Naive thymus-derived CD8-positive, alpha-beta T cell (primary cell): ENCODE data around the gene KCNS1. TPM values are rescaled to one million over a fixed set of nuclear protein-coding genes. Genes with fewer than 3 reads are reported as not detected.
A peak's percentile ranks its signal among the peaks of the same experiment; 100 is the strongest.

Source experiments
- ATAC-seq, 2 donors: fragments of 150-1000 bp; cut with Tn5 transposase in 1 of 2; sonication (Bioruptor Pico), chemical (Tn5 transposase) in 1 of 2; 1 replicate in 1 of 2; 2 replicates in 1 of 2; pipeline ENCODE4 v1.10.0; 2021; ENCODE audit warnings: mild to moderate bottlenecking in 2 of 2, moderate library complexity in 2 of 2
- POLR2A ChIA-PET: fragments of 350-600 bp; sonication (Branson Sonifier 250); formaldehyde crosslinking; loops from one replicate; lab custom pipeline; 2021; ENCODE audit warnings: antibody characterized with exemption; lab: Charles Lee
- DNase-seq, 10 donors: peaks; one replicate each; pipeline versions ENCODE4 v3.0.0 to v3.0.0-alpha.2; 2020 to 2022
- H3K27ac Mint-ChIP-seq, 10 donors: one replicate each; pipeline ENCODE4 v1.8.0; 2020 to 2022; ENCODE audit warnings: mild to moderate bottlenecking in 10 of 10, mixed read lengths in 10 of 10, moderate library complexity in 4 of 10, inconsistent platforms in 1 of 10
- H3K27me3 Mint-ChIP-seq, 5 donors: one replicate each; pipeline ENCODE4 v1.8.0; 2021 to 2022; ENCODE audit warnings: mixed read lengths in 5 of 5
- H3K36me3 Mint-ChIP-seq, 3 donors: one replicate each; pipeline ENCODE4 v1.8.0; 2020 to 2022; ENCODE audit warnings: mixed read lengths in 3 of 3, mild to moderate bottlenecking in 2 of 3, inconsistent platforms in 1 of 3
- H3K4me1 Mint-ChIP-seq, 4 donors: one replicate each; pipeline ENCODE4 v1.8.0; 2021 to 2022; ENCODE audit warnings: mixed read lengths in 4 of 4
- H3K4me3 Mint-ChIP-seq, 10 donors: one replicate each; pipeline ENCODE4 v1.8.0; 2020 to 2022; ENCODE audit warnings: mild to moderate bottlenecking in 10 of 10, mixed read lengths in 10 of 10, moderate library complexity in 6 of 10, inconsistent platforms in 1 of 10
- H3K9me3 Mint-ChIP-seq, 9 donors: one replicate each; pipeline ENCODE4 v1.8.0; 2020 to 2022; ENCODE audit warnings: mixed read lengths in 9 of 9, mild to moderate bottlenecking in 3 of 9, inconsistent platforms in 1 of 9, moderate library complexity in 1 of 9
- polyA plus RNA-seq, 3 donors: library from polyadenylated mRNA; unstranded; fragments of 300-500 nt; fragmentation: Illumina TruSeq; gene quantifications; one replicate each; pipeline ENCODE4 v1.2.3, GENCODE V29; 2021
- total RNA-seq, 8 experiments: library from RNA in 2 of 8; stranded (reverse) in 2 of 8; gene quantifications; one replicate each; pipeline ENCODE4 v1.2.3 and lab custom pipeline; 2021 to 2026

The KCNS1 gene
- total and polyA plus RNA-seq, 5 experiments from 2014 or later, result not detected

GRCh38 chr20:45053430-45054351 lies 47.2 kb downstream of the KCNS1 start:
- peak; percentile 21 to 26 for ATAC-seq
- Mint-ChIP-seq H3K27me3 (no peaks in the 10 kb centered on the region), H3K36me3 (peaks cover 4 to 82% (median 9%) of the 10 kb centered on the region in 3 donors)

GRCh38 chr20:45052698-45053429 lies 48.1 kb downstream of the KCNS1 start:
- no peaks in the 10 kb centered on the region for H3K9me3 Mint-ChIP-seq
- POLR2A ChIA-PET, result interaction anchor here (0.6 to 1.9 kb wide), 5 partner anchors 9 to 86 kb away, joined by 3 to 4 read pairs (median 3); no protein-coding TSS in a partner anchor
- ATAC-seq (peak; percentile 75 to 83), DNase-seq (peak in 4 of 10 donors; percentile 9 to 40 (median 27))
- H3K27ac Mint-ChIP-seq, result peak overlapping the region; percentile 41 to 84 (median 76)
- peak overlapping the region; percentile 6 to 65 (median 48) for H3K4me3 Mint-ChIP-seq
- H3K27me3 Mint-ChIP-seq, result no peaks in the 10 kb centered on the region
- peaks cover 49 to 92% (median 83%) of the 10 kb centered on the region in 4 donors for H3K4me1 Mint-ChIP-seq
- peaks cover 4 to 82% (median 11%) of the 10 kb centered on the region in 3 donors for H3K36me3 Mint-ChIP-seq

More at GRCh38 chr20:45053430-45054351, 47.2 kb downstream of the KCNS1 start:
- POLR2A ChIA-PET, result interaction anchor here (0.5 to 1.9 kb wide), 8 partner anchors 10 to 124 kb away, joined by 3 to 5 read pairs (median 3); no protein-coding TSS in a partner anchor
- no peak for DNase-seq
- Mint-ChIP-seq H3K4me3 (peak overlapping the region in 9 of 10 donors; percentile 6 to 65 (median 54)), H3K27ac (peak overlapping the region; percentile 16 to 84 (median 76)), H3K4me1 (peaks cover 44 to 92% (median 83%) of the 10 kb centered on the region in 4 donors), H3K9me3 (no peaks in the 10 kb centered on the region)

- DNase-seq, result no peak
- Mint-ChIP-seq H3K27me3 (no peaks in the 10 kb centered on the region), H3K36me3 (peaks cover 0 to 82% (median 11%) of the 10 kb centered on the region in 3 donors), H3K9me3 (no peaks in the 10 kb centered on the region), H3K4me1 (peaks cover 49 to 91% (median 84%) of the 10 kb centered on the region in 4 donors), H3K27ac (peak overlapping the region; percentile 55 to 88 (median 78)), H3K4me3 (peak overlapping the region in 8 of 10 donors; percentile 20 to 73 (median 54))
- peak; percentile 43 to 46 for ATAC-seq
- POLR2A ChIA-PET, result interaction anchor here (1.1 to 1.9 kb wide), 3 partner anchors 8 to 84 kb away, joined by 3 to 4 read pairs (median 3); no protein-coding TSS in a partner anchor
Measured at GRCh38 chr20:45051204-45052060, 49.5 kb downstream of the KCNS1 start.

GRCh38 chr20:45049904-45050471 lies 50.9 kb downstream of the KCNS1 start:
- H3K36me3 Mint-ChIP-seq, result peaks cover 0 to 81% (median 8%) of the 10 kb centered on the region in 3 donors
- H3K4me1 Mint-ChIP-seq, result peaks cover 40 to 86% (median 75%) of the 10 kb centered on the region in 4 donors
- POLR2A ChIA-PET, result no interaction called here

GRCh38 chr20:45049438-45049837 lies 51.5 kb downstream of the KCNS1 start:
- peak overlapping the region; percentile 67 to 91 (median 84) for H3K27ac Mint-ChIP-seq
- DNase-seq, result no peak
- H3K27me3 Mint-ChIP-seq, result no peaks in the 10 kb centered on the region
- peak overlapping the region in 9 of 10 donors; percentile 46 to 79 (median 59) for H3K4me3 Mint-ChIP-seq
- no peak for ATAC-seq
- no peaks in the 10 kb centered on the region for H3K9me3 Mint-ChIP-seq
- POLR2A ChIA-PET, result no interaction called here
- peaks cover 0 to 79% (median 8%) of the 10 kb centered on the region in 3 donors for H3K36me3 Mint-ChIP-seq
- peaks cover 37 to 82% (median 72%) of the 10 kb centered on the region in 4 donors for H3K4me1 Mint-ChIP-seq

More at GRCh38 chr20:45049904-45050471, 50.9 kb downstream of the KCNS1 start:
- Mint-ChIP-seq H3K27me3 (no peaks in the 10 kb centered on the region), H3K4me3 (peak overlapping the region in 9 of 10 donors; percentile 46 to 79 (median 59)), H3K9me3 (no peaks in the 10 kb centered on the region), H3K27ac (peak overlapping the region; percentile 67 to 91 (median 84))
- ATAC-seq, result peak; percentile 5 to 38
- DNase-seq, result peak in 1 of 10 donors; percentile 9

- ATAC-seq (no peak), DNase-seq (no peak)
- Mint-ChIP-seq H3K9me3 (no peaks in the 10 kb centered on the region), H3K4me1 (peaks cover 42 to 82% (median 72%) of the 10 kb centered on the region in 4 donors), H3K27me3 (no peaks in the 10 kb centered on the region), H3K36me3 (peaks cover 8 to 81% (median 9%) of the 10 kb centered on the region in 3 donors), H3K27ac (peak overlapping the region in 7 of 10 donors; percentile 2 to 89 (median 68)), H3K4me3 (peak overlapping the region in 2 of 10 donors; percentile 9 to 12)
- POLR2A ChIA-PET, result no interaction called here
Measured at GRCh38 chr20:45047581-45048119, 53.3 kb downstream of the KCNS1 start.

GRCh38 chr20:45044601-45045000 lies 56.3 kb downstream of the KCNS1 start:
- Mint-ChIP-seq H3K36me3 (peaks cover 9 to 89% (median 20%) of the 10 kb centered on the region in 3 donors), H3K4me3 (no peak overlapping the region), H3K27me3 (no peaks in the 10 kb centered on the region), H3K27ac (peak overlapping the region in 2 of 10 donors; percentile 34 to 84), H3K9me3 (no peaks in the 10 kb centered on the region), H3K4me1 (peaks cover 30 to 82% (median 74%) of the 10 kb centered on the region in 4 donors)
- ATAC-seq (no peak), DNase-seq (no peak)
- POLR2A ChIA-PET, result interaction anchor here (0.9 to 1.9 kb wide), 4 partner anchors 8 to 247 kb away, joined by 3 to 7 read pairs (median 4); no protein-coding TSS in a partner anchor

GRCh38 chr20:45044084-45044573 lies 56.8 kb downstream of the KCNS1 start:
- POLR2A ChIA-PET, result interaction anchor here (0.9 to 1.9 kb wide), 4 partner anchors 9 to 247 kb away, joined by 3 to 7 read pairs (median 4); no protein-coding TSS in a partner anchor
- Mint-ChIP-seq H3K27me3 (no peaks in the 10 kb centered on the region), H3K36me3 (peaks cover 9 to 88% (median 21%) of the 10 kb centered on the region in 3 donors), H3K4me1 (peaks cover 28 to 82% (median 74%) of the 10 kb centered on the region in 4 donors), H3K4me3 (peak overlapping the region in 6 of 10 donors; percentile 4 to 34 (median 15)), H3K9me3 (no peaks in the 10 kb centered on the region), H3K27ac (peak overlapping the region; percentile 18 to 87 (median 68))
- ATAC-seq, result peak; percentile 83 to 92
- DNase-seq, result peak in 8 of 10 donors; percentile 21 to 70 (median 52)

- Mint-ChIP-seq H3K4me1 (peaks cover 22 to 79% (median 71%) of the 10 kb centered on the region in 4 donors), H3K27me3 (no peaks in the 10 kb centered on the region), H3K36me3 (peaks cover 9 to 84% (median 17%) of the 10 kb centered on the region in 3 donors), H3K27ac (peak overlapping the region; percentile 11 to 88 (median 42)), H3K9me3 (no peaks in the 10 kb centered on the region), H3K4me3 (peak overlapping the region in 1 of 10 donors; percentile 3)
- ATAC-seq, result no peak
- POLR2A ChIA-PET, result interaction anchor here (0.7 to 1.9 kb wide), 3 partner anchors 9 to 53 kb away, joined by 3 to 7 read pairs (median 5); no protein-coding TSS in a partner anchor
- no peak for DNase-seq
Measured at GRCh38 chr20:45042978-45043377, 57.9 kb downstream of the KCNS1 start.
